GM20000 (cell line): ENCODE data around the gene PRELID1.
"Not testable (repeated sequence)": the region's sequence is repeated elsewhere in the genome, so short reads cannot be mapped to it uniquely, and the experiment has no call there.

ENCODE experiments used
- DNase-seq: peaks from one replicate; pipeline ENCODE4 v3.0.0; 2012; ENCODE audit warnings: low spot score
- CTCF ChIP-seq: IDR thresholded peaks from 2 replicates; pipeline ENCODE4 v1.5.1; 2012; ENCODE audit warnings: mild to moderate bottlenecking, control low read depth; ENCODE audit errors: extremely low read depth, missing control alignments

PRELID1 gene

GRCh38 chr5:177339107-177339638 lies 35.6 kb downstream of the PRELID1 start:
- DNase-seq = no peak
- no peak for TF ChIP-seq CTCF

GRCh38 chr5:177343000-177343399 lies 39.4 kb downstream of the PRELID1 start:
- DNase-seq = not testable (repeated sequence)

- no peak for DNase-seq
- no peak for TF ChIP-seq CTCF
Measured at GRCh38 chr5:177343777-177344176, 40.2 kb downstream of the PRELID1 start.

GRCh38 chr5:177344891-177345290 lies 41.3 kb downstream of the PRELID1 start:
- no peak for TF ChIP-seq CTCF
- no peak for DNase-seq

- no peak for TF ChIP-seq CTCF
- DNase-seq = no peak
Measured at GRCh38 chr5:177346820-177347219, 43.2 kb downstream of the PRELID1 start.

GRCh38 chr5:177347699-177348098 lies 44.1 kb downstream of the PRELID1 start:
- DNase-seq = no peak
- TF ChIP-seq CTCF = no peak

GRCh38 chr5:177349362-177349647 lies 45.7 kb downstream of the PRELID1 start:
- TF ChIP-seq CTCF = no peak
- no peak for DNase-seq

GRCh38 chr5:177349762-177350161 lies 46.2 kb downstream of the PRELID1 start:
- no peak for DNase-seq
- TF ChIP-seq CTCF = no peak
